ENCODE results near the gene GSE1.
A peak's percentile ranks its signal among the peaks of the same experiment; 100 is the strongest.

The GSE1 gene

DNA sequence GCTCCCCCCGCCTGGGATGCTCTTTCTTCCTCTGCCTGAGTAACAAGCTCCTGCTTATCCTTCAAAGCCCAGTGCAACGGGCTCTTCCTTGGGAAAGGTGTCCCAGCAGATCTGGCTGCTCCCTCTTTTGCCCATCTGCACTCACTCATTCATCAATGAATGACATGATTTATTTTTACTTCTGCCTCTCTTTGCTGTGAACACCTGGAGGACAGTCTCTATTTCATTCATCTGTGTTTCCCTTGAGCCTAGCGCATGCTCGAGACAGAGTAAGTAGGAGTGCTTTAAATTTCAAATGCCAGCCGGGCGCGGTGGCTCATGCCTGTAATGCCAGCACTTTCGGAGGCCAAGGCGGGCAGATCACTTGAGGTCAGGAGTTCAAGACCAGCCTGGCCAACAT lies 97.6 kb downstream of the GSE1 start:
- peak; percentile 50 for DNase-seq

DNA sequence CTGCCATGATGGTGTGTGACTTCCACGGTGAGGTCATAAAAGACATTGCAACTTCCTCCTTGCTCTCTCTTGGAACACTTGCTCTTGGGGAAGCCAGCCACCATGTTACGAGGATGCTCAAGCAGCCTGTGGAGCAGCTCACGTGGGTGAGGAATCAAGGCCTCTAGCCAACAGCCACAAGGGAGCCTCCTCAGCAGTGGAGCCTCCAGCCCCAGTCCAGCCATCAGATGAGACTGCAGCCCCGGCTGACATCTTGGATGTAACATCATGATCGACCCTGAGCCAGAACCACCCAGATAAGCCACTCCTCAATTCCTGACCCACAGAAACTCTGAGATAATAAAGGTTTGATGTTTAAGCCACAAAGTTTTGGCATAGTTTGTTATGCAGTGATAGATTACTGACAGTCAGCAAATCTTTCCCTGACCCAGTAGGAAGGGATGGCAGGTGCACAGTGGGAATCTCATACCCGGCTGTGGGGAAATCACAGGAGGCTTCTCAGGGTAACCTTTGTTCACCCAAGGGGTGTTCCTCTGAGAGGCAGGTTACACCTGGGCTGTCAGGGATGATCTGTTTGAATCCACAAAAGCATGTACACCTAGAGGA lies 99.0 kb downstream of the GSE1 start:
- no peak for DNase-seq

DNA sequence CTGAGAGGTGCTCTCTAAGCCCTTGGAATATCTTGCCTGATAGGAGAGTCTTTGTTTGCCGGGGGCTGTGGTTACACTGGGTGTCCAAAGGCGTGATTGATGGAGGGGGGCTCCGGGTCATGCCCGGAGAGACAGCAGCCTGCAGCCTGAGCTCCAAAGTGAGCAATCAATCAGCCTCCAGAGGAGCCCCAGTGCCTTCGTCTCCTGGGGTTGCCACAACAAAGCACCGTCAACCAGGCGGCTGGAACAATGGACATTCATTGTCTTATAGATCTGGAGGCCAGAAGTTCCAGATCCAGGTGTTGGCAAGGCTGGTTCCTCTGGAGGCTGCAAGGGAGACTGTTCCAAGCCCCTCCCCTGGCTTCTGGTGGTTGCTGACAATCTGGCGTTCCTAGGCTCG lies 99.7 kb downstream of the GSE1 start:
- peak; percentile 20 for DNase-seq

DNA sequence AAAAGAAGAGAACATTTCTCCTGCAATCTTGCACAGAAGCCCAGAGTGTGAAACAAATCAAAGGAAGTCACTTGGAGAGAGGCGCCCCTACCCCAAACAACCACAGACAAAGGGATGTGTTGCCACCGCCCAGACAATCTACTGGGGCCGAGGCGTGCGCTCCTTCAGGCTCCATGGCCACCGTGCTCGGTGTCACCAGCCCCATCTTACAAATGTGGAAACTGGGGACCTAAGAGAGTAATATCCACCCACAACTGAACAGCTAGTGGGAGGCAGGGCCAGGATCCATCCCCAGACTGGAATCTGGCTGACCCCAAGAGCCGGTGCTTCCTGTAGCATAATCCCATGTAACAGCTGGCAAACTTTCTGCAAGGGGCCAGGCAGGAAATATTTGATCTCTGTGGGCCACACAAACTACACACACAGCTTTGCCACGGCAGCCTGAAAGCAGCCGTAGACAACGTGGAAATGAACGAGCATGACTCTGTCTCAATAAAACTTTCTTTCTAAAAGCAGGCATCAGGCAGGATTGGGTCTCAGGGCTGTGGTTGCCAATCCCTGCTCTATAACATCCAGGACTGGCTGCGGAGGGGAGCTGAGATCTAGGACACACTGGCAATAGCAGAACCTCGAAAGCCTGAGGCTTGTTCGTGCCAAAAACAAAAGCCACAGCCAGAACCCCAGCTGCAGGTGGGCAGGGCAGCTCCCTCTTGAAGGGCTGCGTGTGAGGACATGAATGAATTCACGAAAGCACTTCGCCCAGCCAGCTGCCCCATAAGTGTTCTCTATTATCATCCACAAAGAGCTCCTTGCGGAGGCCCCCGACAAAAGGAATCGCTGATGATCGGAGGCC lies 102.3 kb downstream of the GSE1 start:
- peak; percentile 75 for DNase-seq

DNA sequence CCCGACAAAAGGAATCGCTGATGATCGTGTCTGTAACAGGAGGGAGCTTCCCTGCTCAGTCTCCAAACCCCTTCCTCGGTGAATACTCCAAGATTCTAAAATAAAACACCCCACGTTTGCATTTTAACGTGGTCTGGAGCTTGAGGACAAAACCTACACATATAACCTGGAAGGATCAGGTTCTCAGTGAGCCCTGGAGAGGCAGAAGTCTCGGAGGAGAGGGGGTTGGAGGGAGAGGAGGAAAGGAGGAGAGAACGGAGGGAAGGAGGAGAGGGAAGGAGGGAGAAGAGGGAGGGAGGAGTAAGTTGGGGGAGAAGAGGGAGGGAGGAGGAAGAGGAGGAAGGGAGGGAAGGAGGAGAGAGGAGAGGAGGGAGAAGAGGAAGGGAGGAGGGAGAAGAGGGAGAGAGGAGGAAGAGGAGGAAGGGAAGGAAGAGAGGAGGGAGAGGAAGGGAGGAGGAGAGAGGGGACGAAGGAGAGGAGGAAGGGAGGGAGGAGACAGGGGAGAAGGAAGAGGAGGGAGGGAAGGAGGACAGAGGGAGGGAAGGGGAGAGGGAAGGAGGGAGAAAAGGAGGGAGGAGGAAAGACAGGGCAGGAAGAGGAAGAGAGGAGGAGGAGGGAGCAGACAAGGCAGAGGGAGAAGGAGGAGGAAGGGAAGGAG lies 103.0 kb downstream of the GSE1 start:
- no peak for DNase-seq

DNA sequence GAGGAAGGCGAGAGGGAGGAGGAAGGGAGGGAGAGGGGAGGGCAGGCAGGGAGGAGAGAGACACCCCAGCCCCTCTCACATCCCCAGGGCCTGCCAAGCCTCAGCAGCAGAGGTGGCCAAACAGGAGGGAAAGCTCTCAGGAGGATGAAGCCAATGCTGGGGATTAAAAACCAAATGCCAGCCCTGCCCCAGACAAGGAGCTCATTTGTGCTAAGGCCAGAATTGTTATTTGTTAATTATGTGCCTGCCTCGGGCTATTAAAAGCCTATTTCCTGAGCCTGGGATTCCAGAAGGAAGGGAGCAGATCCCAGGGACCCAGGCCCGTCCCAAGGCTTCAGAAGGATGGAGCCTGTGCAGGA lies 103.5 kb downstream of the GSE1 start:
- DNase-seq = no peak

DNA sequence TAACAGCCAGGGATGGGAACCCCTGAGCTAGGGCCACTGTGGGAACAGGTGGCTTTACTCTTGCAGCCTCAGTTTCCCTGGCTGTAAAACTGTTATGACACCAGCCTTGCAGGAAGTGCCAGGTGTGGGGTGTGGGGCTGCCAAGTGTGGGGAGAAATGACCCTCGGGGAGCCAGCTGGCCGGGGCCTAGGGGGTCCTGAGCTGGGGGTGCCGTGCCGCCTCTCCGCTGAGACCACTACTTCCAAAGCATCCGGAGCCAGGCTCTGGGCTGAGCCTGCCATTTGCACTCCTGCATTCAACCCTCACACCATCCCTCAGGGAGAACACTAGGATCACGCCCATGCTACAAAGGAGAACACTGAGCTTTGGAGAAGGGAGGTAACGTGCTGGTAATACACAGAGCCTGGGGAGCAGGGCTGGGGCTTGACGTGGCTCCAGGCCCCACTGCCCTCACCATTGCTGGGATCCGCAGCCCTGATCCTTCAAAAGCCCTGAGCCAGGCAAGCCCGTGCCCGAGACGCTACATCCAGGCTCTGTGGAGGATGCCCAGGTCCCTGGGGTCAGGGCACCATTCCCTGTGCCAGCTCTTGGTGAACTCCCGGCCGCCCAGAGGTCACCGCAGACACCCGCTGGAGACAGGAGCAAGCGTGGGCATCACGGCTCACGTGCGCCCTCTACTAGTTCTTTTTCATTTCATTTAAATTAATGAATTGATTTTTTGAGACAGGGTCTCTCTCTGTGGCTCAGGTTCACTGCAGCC lies 104.5 kb downstream of the GSE1 start:
- DNase-seq = peak; percentile 55

DNA sequence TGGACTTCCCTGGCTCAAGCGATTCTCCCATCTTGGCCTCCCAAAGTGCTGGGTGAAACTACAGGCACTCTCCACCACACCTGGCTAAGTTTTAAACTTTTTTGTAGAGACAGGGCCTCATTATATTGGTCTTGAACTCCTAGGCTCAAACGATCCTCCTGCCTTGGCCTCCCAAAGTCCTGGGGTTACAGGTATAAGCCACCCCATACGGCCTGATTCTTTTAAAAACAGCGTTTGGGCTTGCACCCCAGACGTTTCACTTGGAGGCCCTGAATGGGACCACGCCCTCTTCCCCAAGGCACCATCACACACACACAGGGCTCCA lies 105.0 kb downstream of the GSE1 start:
- no peak for DNase-seq

DNA sequence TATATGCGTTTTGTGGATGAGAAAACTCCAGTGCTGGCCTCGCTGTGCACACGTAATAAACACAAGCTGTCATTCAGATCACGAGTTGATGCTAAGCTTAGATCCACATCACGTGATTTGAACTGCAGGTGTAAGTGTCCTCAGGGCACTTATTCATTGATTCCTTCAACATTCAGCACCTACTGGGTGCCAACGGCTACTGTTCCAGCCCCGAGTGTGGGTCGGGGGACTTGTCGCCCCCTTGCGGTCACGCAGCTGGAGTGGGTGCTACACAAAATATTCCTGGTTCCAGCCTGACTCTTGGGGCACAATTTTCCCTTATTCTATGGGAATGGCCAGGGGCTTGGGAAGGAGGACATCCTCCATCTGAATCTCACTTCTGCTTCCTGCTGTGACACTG lies 105.6 kb downstream of the GSE1 start:
- DNase-seq = peak; percentile 37

DNA sequence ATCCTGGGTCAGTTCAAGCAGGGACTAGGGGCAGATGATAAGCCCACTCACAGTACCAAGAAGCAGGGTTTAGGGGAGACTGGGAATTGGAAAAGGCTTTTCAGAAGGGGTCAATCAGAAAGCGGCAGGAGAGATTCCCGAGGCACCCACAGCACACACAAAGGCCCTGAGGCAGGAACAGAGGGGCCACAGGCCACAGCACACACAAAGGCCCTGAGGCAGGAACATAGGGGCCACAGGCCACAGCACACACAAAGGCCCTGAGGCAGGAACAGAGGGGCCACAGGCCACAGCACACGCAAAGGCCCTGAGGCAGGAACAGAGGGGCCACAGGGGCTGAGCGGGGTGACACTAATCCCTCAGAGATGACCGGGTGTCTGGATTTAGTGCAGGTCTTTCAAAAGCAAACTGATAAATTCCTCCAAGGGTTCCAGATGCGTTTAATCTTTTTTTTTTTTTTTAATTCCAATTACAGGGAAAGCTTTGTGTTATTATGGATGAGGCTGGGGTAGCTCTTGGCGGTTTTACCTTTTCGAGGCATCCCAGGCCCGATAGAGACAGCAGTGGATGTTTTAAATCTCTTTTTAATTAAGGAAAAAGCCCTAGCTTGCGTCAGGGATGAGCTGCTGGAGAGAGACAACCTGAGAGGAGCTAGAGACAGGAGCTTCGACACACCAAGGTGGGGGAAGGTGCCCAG lies 106.6 kb downstream of the GSE1 start:
- DNase-seq = no peak

DNA sequence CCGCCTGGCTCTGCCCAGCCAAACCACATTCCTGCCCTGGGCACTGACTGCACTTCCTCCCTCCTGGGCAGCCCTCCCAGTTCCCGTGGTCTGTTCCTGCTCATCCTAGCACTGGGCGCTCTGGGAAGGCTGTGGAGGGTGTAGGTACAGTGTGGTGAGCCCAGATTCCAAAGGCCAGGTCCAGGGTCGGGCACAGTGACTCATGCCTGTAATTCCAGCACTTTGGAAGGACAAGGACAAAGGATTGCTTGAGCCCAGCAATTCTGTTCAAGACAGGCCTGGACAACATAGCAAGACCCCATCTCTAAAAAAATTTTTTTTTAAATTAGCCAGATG lies 107.1 kb downstream of the GSE1 start:
- no peak for DNase-seq

DNA sequence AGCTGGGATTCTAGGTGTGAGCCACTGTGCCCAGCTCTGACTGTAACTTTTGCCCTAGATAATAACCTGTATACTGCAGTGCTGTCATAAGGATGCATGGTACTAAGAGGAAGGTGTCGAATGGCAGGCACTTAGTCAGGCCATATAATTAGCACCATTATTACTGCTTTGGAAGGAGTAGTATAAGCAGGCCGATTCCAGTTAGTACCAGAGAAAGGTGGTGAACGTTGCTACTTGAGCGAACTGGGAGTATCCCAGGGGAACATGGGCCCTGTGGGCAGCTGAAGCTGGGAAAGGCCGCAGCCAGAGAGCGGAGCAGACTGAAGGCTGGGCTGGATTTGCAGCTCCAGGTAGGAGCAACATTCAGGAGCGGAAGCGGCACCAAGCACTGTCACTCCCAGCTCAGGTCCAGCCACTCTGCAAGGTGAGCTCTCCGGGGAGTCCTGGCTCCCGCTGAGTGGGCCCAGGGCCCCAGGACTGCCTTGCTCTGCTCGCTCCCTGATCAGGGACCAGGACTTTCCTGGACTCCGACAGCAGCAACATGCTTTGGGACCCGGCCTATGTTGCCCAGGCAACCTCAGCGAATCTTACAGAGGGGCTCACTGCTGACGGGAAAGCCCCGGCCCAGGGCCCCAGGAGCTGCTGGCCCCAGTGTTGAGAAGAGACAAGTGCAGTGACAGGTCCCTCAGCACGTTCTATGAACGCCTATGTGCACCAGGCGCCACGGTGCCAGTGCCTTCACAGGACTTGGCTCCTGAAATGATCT lies 109.2 kb downstream of the GSE1 start:
- DNase-seq = no peak

DNA sequence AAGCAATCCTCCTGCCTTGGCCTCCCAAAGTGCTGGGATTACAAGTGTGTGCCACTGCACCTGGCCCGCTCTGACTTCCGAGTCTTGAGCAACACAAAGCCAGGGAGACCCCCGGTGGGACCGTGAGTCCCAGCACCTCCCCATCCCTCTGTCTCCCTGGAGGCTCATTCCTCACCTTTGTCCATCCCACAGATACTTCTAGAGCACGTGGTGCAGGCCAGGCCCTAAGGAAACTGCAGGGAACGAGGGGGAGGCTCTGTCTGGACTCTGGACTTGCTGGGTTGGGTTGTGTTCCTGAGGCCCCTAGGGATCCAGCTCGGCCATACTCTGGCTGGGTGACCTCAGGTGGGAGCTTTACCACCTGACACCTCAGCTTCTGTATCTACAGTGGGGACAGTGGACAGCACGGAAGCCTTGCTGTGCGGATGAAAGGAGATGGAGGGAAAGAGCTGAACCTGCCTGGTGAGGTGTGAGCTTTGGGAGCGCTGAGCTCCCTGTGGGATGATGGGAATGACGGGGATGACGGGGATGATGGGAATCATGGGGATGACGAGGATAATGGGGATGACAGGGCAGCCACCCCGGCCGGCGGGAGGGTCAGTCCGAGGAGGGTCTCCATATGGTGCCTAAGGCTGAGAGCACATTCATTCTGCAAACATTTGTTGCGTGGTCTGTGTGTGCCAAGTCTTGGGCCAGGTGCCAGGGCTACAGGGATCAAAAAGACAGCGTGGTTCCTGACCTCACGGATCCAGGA lies 111.2 kb downstream of the GSE1 start:
- no peak for DNase-seq

DNA sequence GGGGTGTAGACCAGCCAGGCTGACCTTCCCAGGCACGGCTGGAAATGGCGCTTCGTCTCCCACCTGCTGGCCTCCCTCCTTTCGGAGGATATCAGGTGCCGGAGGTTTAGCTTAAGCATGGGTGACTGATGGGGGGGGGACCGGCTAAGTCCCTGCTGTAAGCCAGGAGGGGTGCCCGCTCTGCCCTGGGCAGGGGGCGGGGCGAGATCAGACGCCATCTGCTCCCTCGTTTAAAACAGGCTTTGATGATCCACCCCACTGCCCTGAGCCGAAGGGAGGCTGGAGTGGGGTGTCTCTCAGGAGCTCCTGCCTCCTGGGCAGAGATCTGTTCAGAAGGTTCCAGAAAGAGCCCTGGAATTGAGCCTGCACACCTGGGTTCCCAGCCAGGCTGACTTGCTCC lies 111.8 kb downstream of the GSE1 start:
- peak; percentile 83 for DNase-seq

All from NCI-H2171 (cell line).